ACC112 (cell line): ENCODE data around the gene LRRC57.

Experiments
- H2AFZ ChIP-seq: fragments of 200-600 bp; sonication (generic); one replicate; pipeline ENCODE4 v1.6.0; 2017; ENCODE audit warnings: antibody characterized with exemption, low read length; ENCODE audit not compliant: unreplicated experiment
- H3K27ac ChIP-seq: fragments of 200-600 bp; sonication (generic); 2 replicates; pipeline ENCODE4 v1.5.1; 2014; ENCODE audit warnings: low read depth, mild to moderate bottlenecking, antibody characterized with exemption, low read length, moderate library complexity
- H3K27me3 ChIP-seq: fragments of 200-600 bp; sonication (generic); 2 replicates; pipeline ENCODE4 v1.6.1; 2014; ENCODE audit warnings: mild to moderate bottlenecking, antibody characterized with exemption, low read length, moderate library complexity, mixed read lengths; ENCODE audit not compliant: insufficient read depth
- H3K36me3 ChIP-seq: fragments of 200-600 bp; sonication (generic); 2 replicates; pipeline ENCODE4 v1.6.1; 2016; ENCODE audit warnings: mild to moderate bottlenecking, antibody characterized with exemption, low read length, moderate library complexity, mixed read lengths; ENCODE audit not compliant: insufficient read depth
- H3K4me1 ChIP-seq: fragments of 200-600 bp; sonication (generic); one replicate; pipeline ENCODE4 v1.6.1; 2016; ENCODE audit warnings: low read length, mixed read lengths; ENCODE audit not compliant: insufficient read depth, unreplicated experiment, control insufficient read depth
- H3K4me3 ChIP-seq: fragments of 200-600 bp; sonication (generic); 2 replicates; pipeline ENCODE4 v1.5.1; 2014; ENCODE audit warnings: mild to moderate bottlenecking, low read depth, low read length
- H3K79me2 ChIP-seq: fragments of 200-600 bp; sonication (generic); one replicate; pipeline ENCODE4 v1.6.0; 2016; ENCODE audit warnings: low read length; ENCODE audit not compliant: control insufficient read depth, unreplicated experiment, insufficient read depth

The LRRC57 gene

DNA sequence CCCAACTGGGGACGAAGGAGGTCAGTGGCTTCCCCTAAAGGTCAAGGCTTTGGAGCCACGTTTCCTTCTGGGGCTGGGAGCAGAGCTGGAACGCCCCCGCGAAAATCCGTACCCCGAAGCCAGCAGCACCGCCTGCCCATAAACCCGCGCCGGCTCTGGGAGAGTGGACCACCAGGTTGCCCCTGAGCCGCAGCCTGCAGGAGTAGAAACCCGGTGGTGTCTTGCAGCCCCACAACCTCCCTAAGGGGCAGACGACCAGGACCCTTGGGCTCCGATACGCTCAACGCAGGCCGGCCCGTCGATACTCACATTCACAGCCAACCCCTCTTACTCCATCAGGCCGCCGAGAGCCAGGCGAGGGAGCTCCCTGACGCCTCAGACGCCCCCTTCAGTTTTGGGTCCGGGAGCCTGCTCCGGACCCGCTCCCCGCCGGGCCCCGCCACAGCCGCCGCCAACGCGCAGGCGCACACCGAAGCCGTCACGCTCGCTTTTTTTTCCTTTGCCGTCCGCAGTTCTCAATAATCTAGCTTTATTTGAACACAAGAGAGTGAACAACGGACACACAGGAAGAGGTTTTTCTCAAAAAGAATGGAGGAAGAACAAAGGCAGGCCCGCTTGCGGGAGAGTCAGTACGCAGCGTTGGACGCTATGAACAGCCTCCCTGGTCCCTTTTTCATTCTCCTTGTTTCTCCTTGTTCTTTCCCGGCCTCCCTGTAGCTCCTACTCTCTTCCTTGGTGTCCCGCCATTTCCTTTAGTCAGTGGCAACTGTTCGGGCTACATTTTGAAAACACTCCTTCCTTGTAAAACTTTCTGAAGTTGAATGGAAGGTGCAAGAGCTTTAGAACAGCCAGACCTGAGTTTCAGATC, 57.7 kb downstream of the LRRC57 start, which contains the start of gene ZNF106:
TSS of gene ZNF106 (minus strand) at position 471 of the 868 bp plus-strand sequence. CDS start 18,852 bp downstream, outside the sequence.
- Histone ChIP-seq H3K4me1 (peaks cover 27% of the 10 kb centered on the region), H2AFZ (peak within 1 kb of the TSS; percentile 56), H3K79me2 (peaks cover 44% of the 10 kb centered on the region)

DNA sequence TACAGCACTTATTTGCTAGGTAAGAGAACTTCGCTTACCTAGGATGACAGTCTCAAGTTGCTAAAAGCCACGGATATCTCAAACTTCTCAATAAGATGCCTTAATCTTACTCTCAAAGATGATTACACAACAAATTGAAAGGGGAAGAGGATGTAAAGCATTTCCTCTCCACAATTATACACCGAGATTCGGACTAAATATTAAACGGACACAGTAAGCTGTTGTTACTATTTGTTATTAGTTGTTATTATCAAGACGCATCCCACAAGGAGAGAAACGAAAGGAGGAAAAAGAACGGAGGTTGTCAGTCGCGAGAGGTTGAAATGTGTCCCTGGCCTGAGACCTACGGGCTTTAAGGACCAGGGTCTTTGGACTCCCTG, 58.3 kb downstream of the LRRC57 start:
- Histone ChIP-seq H2AFZ (peak overlapping the region; percentile 56), H3K4me3 (peak overlapping the region; percentile 88), H3K27me3 (no peaks in the 10 kb centered on the region), H3K79me2 (peaks cover 47% of the 10 kb centered on the region), H3K36me3 (peaks cover 2% of the 10 kb centered on the region; the same call in 1 of the 2 replicates), H3K27ac (peak overlapping the region; percentile 95), H3K4me1 (peaks cover 27% of the 10 kb centered on the region)

More for the DNA sequence above, 57.7 kb downstream of the LRRC57 start, which contains the start of gene ZNF106:
- H3K36me3 ChIP-seq: no peaks in the 10 kb centered on the region
- no peaks in the 10 kb centered on the region for H3K27me3 ChIP-seq
- peak within 1 kb of the TSS; percentile 95 for H3K27ac ChIP-seq
- peak within 1 kb of the TSS; percentile 88 for H3K4me3 ChIP-seq
